NCI-H2081 treated with DMSO at 0.1 percent for 48 hours (cell line): Measurements from ENCODE around the gene ZNF383.
"Not testable (repeated sequence)": the region's sequence is repeated elsewhere in the genome, so short reads cannot be mapped to it uniquely, and the experiment has no call there.

Source experiments
- DNase-seq: peaks from one replicate; lab custom pipeline; 2025; lab: John Stamatoyannopoulos, UW

Gene ZNF383

DNA sequence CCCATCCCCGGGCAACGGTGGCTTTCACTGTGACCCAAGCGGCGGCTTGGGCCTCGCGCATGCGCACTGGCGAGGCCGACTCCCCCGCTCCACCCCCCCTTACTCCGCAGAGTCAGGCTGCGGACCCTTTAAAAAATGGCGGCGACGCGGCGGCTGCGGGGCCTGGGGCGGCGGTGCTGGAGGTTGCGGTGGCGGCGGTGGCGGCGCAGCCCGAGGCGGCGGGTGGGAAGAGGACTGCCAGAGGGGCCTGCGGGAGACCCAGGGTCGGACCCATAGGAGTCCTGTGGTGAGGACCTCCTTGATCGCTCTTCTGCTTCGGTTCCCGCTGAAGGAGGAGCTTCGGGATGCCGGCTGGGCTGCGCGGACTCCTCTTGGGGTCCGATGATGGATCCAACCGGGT lies 76.2 kb downstream of the ZNF383 start:
- not testable (repeated sequence) for DNase-seq
